Hepatocyte (in vitro differentiated cells): ENCODE results near the gene GNG7. TPM values are rescaled to one million over a fixed set of nuclear protein-coding genes. Genes with fewer than 3 reads are reported as not detected.

Source experiments
- DNase-seq: peaks from one replicate; pipeline ENCODE4 v3.0.0-alpha.2; 2016; ENCODE audit warnings: low spot score
- H2AFZ ChIP-seq: fragments of 200-600 bp; sonication (generic); 2 replicates; pipeline ENCODE4 v1.6.0; 2016; ENCODE audit warnings: antibody characterized with exemption, mild to moderate bottlenecking
- H3K27ac ChIP-seq: fragments of 200-600 bp; sonication (generic); 2 replicates; pipeline ENCODE4 v1.5.1; 2016; ENCODE audit warnings: mild to moderate bottlenecking
- H3K27me3 ChIP-seq: fragments of 200-600 bp; sonication (generic); 2 replicates; pipeline ENCODE4 v1.6.1; 2016
- H3K36me3 ChIP-seq: fragments of 200-600 bp; sonication (generic); replicated peaks from 2 replicates; pipeline ENCODE4 v1.5.1; 2016; ENCODE audit warnings: low read depth; ENCODE audit not compliant: insufficient read depth
- H3K4me1 ChIP-seq: fragments of 200-600 bp; sonication (generic); 2 replicates; pipeline ENCODE4 v1.5.1; 2016; ENCODE audit warnings: mild to moderate bottlenecking, moderate library complexity; ENCODE audit not compliant: insufficient read depth
- H3K4me2 ChIP-seq: fragments of 200-600 bp; sonication (generic); 2 replicates; pipeline ENCODE4 v1.6.0; 2016
- H3K4me3 ChIP-seq: fragments of 200-600 bp; sonication (generic); 2 replicates; pipeline ENCODE4 v1.5.1; 2016; ENCODE audit warnings: mild to moderate bottlenecking
- H3K79me2 ChIP-seq: fragments of 200-600 bp; sonication (generic); 2 replicates; pipeline ENCODE4 v1.6.0; 2017; ENCODE audit warnings: mild to moderate bottlenecking
- H3K9me2 ChIP-seq: fragments of 200-600 bp; sonication (generic); replicated peaks from 2 replicates; pipeline ENCODE4 v1.6.0; 2017; ENCODE audit warnings: mild to moderate bottlenecking; ENCODE audit not compliant: insufficient read depth
- H3K9me3 ChIP-seq: fragments of 200-600 bp; sonication (generic); 2 replicates; pipeline ENCODE4 v1.5.1; 2016; ENCODE audit warnings: low read depth, mild to moderate bottlenecking
- H4K20me1 ChIP-seq: fragments of 200-600 bp; sonication (generic); 2 replicates; pipeline ENCODE4 v1.6.0; 2016; ENCODE audit warnings: mild to moderate bottlenecking; ENCODE audit not compliant: insufficient read depth, poor library complexity, severe bottlenecking
- EZH2 ChIP-seq: fragments of 200-600 bp; sonication (generic); IDR thresholded peaks from 2 replicates; pipeline ENCODE4 v1.6.1; 2016; ENCODE audit warnings: antibody characterized with exemption, mild to moderate bottlenecking, borderline replicate concordance
- EZH2phosphoT487 ChIP-seq: fragments of 200-600 bp; sonication (generic); IDR thresholded peaks from one replicate; pipeline ENCODE4 v1.6.1; 2018; ENCODE audit warnings: antibody characterized with exemption, mild to moderate bottlenecking, low read depth, moderate library complexity; ENCODE audit not compliant: unreplicated experiment, severe bottlenecking
- WGBS: methylation state at CpG from one replicate; pipeline ENCODE4 v1.1.6; 2016; ENCODE audit warnings: low lambda C conversion rate; ENCODE audit errors: missing lambda C conversion rate; 5-methylcytosine and 5-hydroxymethylcytosine counted together
- polyA plus RNA-seq: library from polyadenylated mRNA; unstranded; fragments of >200 nt; fragmentation: Nextera tagmentation; extraction: Ambion mirVana; gene quantifications from 2 replicates; pipeline ENCODE4 v1.2.1, GENCODE V29; 2016
- total RNA-seq: library from RNA; depleted of rRNA; stranded (reverse); fragments of >200 nt; gene quantifications from 2 replicates; pipeline ENCODE4 v1.2.3, GENCODE V29; 2014
- TF ChIP-seq, protein P1 (sequence below): fragments of 200-600 bp; sonication (generic); IDR thresholded peaks from 2 replicates; pipeline ENCODE4 v1.5.1; 2016; ENCODE audit warnings: antibody characterized with exemption, mild to moderate bottlenecking; ENCODE audit not compliant: poor library complexity

Gene GNG7
- total and polyA plus RNA-seq, 2 experiments from 2014 or later, result 1.2 to 1.9 TPM

GRCh38 chr19:2488405-2488941, 214.0 kb downstream of the GNG7 start:
- Histone ChIP-seq H3K27me3 (peaks cover 9% of the 10 kb centered on the region), H3K4me1 (peaks cover 11% of the 10 kb centered on the region), H3K9me3 (no peaks in the 10 kb centered on the region), H3K36me3 (no peaks in the 10 kb centered on the region), H3K4me2 (peak overlapping the region; percentile 84), H3K9me2 (no peaks in the 10 kb centered on the region), H3K79me2 (no peaks in the 10 kb centered on the region), H2AFZ (no peak overlapping the region), H4K20me1 (no peaks in the 10 kb centered on the region), H3K27ac (no peak overlapping the region), H3K4me3 (no peak overlapping the region)
- no peak for DNase-seq
- 51% methylated on average over 27 of the region's 32 CpGs for WGBS
- TF ChIP-seq, protein P1, sequence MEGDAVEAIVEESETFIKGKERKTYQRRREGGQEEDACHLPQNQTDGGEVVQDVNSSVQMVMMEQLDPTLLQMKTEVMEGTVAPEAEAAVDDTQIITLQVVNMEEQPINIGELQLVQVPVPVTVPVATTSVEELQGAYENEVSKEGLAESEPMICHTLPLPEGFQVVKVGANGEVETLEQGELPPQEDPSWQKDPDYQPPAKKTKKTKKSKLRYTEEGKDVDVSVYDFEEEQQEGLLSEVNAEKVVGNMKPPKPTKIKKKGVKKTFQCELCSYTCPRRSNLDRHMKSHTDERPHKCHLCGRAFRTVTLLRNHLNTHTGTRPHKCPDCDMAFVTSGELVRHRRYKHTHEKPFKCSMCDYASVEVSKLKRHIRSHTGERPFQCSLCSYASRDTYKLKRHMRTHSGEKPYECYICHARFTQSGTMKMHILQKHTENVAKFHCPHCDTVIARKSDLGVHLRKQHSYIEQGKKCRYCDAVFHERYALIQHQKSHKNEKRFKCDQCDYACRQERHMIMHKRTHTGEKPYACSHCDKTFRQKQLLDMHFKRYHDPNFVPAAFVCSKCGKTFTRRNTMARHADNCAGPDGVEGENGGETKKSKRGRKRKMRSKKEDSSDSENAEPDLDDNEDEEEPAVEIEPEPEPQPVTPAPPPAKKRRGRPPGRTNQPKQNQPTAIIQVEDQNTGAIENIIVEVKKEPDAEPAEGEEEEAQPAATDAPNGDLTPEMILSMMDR, result no peak
- TF ChIP-seq EZH2, result no peak
- TF ChIP-seq EZH2phosphoT487, result no peak

DNA sequence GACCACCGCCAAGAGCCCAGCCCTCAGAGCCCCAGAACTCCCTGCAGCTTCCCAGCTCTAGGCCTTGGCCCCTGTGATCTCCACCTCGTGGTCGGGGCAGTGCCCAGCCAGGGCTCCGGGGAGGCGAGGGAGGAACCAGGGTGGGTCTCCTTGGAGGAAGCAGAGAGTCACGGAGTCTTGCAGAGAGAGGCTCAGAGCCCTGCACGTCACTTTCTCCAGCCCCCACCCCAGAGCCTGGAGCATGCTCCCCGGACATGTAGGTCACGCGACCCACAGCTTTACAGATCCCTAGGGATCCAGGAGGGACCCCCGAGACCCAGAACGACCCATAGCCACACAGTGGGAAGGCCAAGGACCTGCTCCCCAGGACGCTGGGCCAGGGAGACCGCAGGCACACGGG, 214.7 kb downstream of the GNG7 start:
- 58% methylated on average over 13 of the region's 15 CpGs for WGBS
- H3K4me3 ChIP-seq, result no peak overlapping the region
- peaks cover 9% of the 10 kb centered on the region for H3K27me3 ChIP-seq
- no peak overlapping the region for H3K4me2 ChIP-seq
- no peak for TF ChIP-seq EZH2
- TF ChIP-seq, protein P1, result no peak
- no peak for TF ChIP-seq EZH2phosphoT487
- H3K27ac ChIP-seq, result no peak overlapping the region
- no peaks in the 10 kb centered on the region for H3K9me3 ChIP-seq
- no peaks in the 10 kb centered on the region for H4K20me1 ChIP-seq
- H3K4me1 ChIP-seq, result peaks cover 11% of the 10 kb centered on the region
- no peak for DNase-seq
- no peaks in the 10 kb centered on the region for H3K9me2 ChIP-seq
- no peak overlapping the region for H2AFZ ChIP-seq
- no peaks in the 10 kb centered on the region for H3K36me3 ChIP-seq
- no peaks in the 10 kb centered on the region for H3K79me2 ChIP-seq

- no peaks in the 10 kb centered on the region for H3K79me2 ChIP-seq
- no peak for TF ChIP-seq EZH2phosphoT487
- TF ChIP-seq, protein P1, result no peak
- 93% methylated on average over 12 of the region's 12 CpGs for WGBS
Observed at GRCh38 chr19:2487090-2487489, 215.4 kb downstream of the GNG7 start.

GRCh38 chr19:2485428-2485827, 217.1 kb downstream of the GNG7 start:
- DNase-seq, result no peak

More at GRCh38 chr19:2487090-2487489, 215.4 kb downstream of the GNG7 start:
- H3K36me3 ChIP-seq, result no peaks in the 10 kb centered on the region
- H3K9me2 ChIP-seq, result no peaks in the 10 kb centered on the region
- H3K4me3 ChIP-seq, result no peak overlapping the region
- no peak overlapping the region for H3K4me2 ChIP-seq
- H3K27ac ChIP-seq, result no peak overlapping the region
- peaks cover 9% of the 10 kb centered on the region for H3K27me3 ChIP-seq
- H4K20me1 ChIP-seq, result no peaks in the 10 kb centered on the region
- H2AFZ ChIP-seq, result no peak overlapping the region
- DNase-seq, result no peak
- H3K9me3 ChIP-seq, result no peaks in the 10 kb centered on the region
- H3K4me1 ChIP-seq, result peaks cover 11% of the 10 kb centered on the region

More at GRCh38 chr19:2485428-2485827, 217.1 kb downstream of the GNG7 start:
- Histone ChIP-seq H2AFZ (no peak overlapping the region), H3K36me3 (no peaks in the 10 kb centered on the region), H4K20me1 (no peaks in the 10 kb centered on the region), H3K9me2 (no peaks in the 10 kb centered on the region), H3K27ac (no peak overlapping the region), H3K4me2 (no peak overlapping the region), H3K27me3 (peaks cover 9% of the 10 kb centered on the region), H3K4me3 (no peak overlapping the region), H3K9me3 (no peaks in the 10 kb centered on the region), H3K79me2 (no peaks in the 10 kb centered on the region), H3K4me1 (peaks cover 4% of the 10 kb centered on the region)
- TF ChIP-seq, protein P1, result no peak
- no peak for TF ChIP-seq EZH2
- TF ChIP-seq EZH2phosphoT487, result no peak
- WGBS, result 78% methylated on average over 8 of the region's 8 CpGs
